Measurements from ENCODE around the gene KRTAP10-2. TPM values are rescaled to one million over a fixed set of nuclear protein-coding genes. Genes with fewer than 3 reads are reported as not detected.

The KRTAP10-2 gene
- total RNA-seq, 1 experiment from 2014 or later: not detected

DNA sequence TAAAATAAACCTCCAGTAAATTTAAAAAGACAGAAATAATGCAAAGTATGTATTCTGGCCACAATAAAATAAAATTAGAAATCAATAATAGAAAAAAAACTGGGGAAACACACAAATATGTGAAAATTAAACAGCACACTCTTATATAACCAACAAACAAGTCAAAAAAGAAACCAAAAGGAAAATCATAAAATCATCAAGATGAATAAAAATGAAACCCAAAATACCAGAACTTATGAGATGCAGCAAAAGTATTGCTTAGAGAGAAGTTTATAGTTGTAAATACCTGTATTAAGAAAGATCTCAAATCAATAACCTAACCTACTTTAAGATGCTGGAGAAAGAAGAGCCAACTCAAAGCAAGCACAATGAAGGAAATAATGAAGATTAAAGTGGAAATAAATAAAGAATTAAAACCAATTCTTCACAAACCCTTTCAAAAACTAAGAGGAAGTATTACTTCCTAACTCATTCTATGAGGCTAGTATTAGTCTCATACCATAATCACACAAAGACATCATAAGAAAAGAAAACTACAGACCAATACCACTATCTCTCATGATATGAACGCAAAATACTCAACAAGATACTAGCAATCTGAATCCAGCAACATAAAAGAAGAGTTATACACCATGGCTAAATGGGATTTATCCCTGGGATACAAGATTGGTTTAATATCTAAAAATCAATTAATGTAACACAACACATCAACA lies 13.7 kb upstream of the KRTAP10-2 start:
- Histone ChIP-seq H3K9ac (ENCODE audit: low read length) (no peak overlapping the region), H3K4me2 (ENCODE audit: low read length) (no peak overlapping the region), H3K9me2 (ENCODE audit: insufficient read depth) (no peaks in the 10 kb centered on the region), H2AFZ (ENCODE audit: low read depth, low read length, poor library complexity, severe bottlenecking) (no peak overlapping the region), H3K4me3 (replicated peaks in 1 of 2; ENCODE audit: low read depth in 1 of 2, low read length in 2 of 2) (no peak overlapping the region), H3K9me3 (ENCODE audit: control insufficient read depth in 1 of 2, insufficient read depth in 1 of 2, low read depth in 1 of 2, low read length in 2 of 2) (no peaks in the 10 kb centered on the region), H3K79me2 (ENCODE audit: insufficient read depth, low read length) (no peaks in the 10 kb centered on the region), H4K20me1 (ENCODE audit: insufficient read depth) (no peaks in the 10 kb centered on the region), H3K27me3 (ENCODE audit: insufficient read depth, low read length) (no peaks in the 10 kb centered on the region; the same call in 1 of the 2 replicates), H3K4me1 (ENCODE audit: control insufficient read depth in 1 of 2, insufficient read depth in 2 of 2, low read length in 2 of 2) (no peaks in the 10 kb centered on the region), H3K36me3 (ENCODE audit: control insufficient read depth in 1 of 2, insufficient read depth in 2 of 2, low read length in 2 of 2) (no peaks in the 10 kb centered on the region), H3K27ac (ENCODE audit: low read depth, low read length) (no peak overlapping the region)
- no peak for ATAC-seq
- ChIA-PET RAD21 (ENCODE audit: low non-redundant PET in 1 of 2, low total read pairs in 2 of 2, uncharacterized antibody in 2 of 2, unreplicated experiment in 2 of 2) (no interaction called here), CTCF (no interaction called here), POLR2A (no interaction called here)
- intact Hi-C loops (cut with micrococcal nuclease): loop anchor here (10.0 kb wide), 1 partner anchor 110 kb away; no protein-coding TSS in a partner anchor
- DNase-seq (ENCODE audit: low read depth, low spot score): no peak
- BruUV-seq (replicated peaks): no TSS peak
- TF ChIP-seq EZH2 (IDR thresholded peaks at IDR 0.05) (no peak), SIN3A (IDR thresholded peaks at IDR 0.05; ENCODE audit: low read depth) (no peak), EGR1 (IDR thresholded peaks at IDR 0.05; ENCODE audit: low read depth) (no peak), YY1 (IDR thresholded peaks at IDR 0.05; ENCODE audit: extremely low read depth, insufficient replicate concordance, low read depth, low read length) (no peak), ELF1 (IDR thresholded peaks at IDR 0.05; ENCODE audit: borderline replicate concordance, low read depth) (no peak), TCF7L2 (IDR thresholded peaks at IDR 0.05; ENCODE audit: borderline replicate concordance, extremely low read depth, insufficient read depth, insufficient read length) (no peak), ZBTB33 (IDR thresholded peaks at IDR 0.05; ENCODE audit: extremely low read depth, insufficient replicate concordance, low read length) (no peak), MAX (IDR thresholded peaks at IDR 0.05) (no peak), CEBPB (IDR thresholded peaks at IDR 0.05; ENCODE audit: low read depth) (no peak), JUND (IDR thresholded peaks at IDR 0.05) (no peak), ZNF274 (IDR thresholded peaks at IDR 0.05; ENCODE audit: low read depth, low read length) (no peak), CBX3 (IDR thresholded peaks at IDR 0.05; ENCODE audit: low read depth) (no peak)
- TF ChIP-seq, protein P1, sequence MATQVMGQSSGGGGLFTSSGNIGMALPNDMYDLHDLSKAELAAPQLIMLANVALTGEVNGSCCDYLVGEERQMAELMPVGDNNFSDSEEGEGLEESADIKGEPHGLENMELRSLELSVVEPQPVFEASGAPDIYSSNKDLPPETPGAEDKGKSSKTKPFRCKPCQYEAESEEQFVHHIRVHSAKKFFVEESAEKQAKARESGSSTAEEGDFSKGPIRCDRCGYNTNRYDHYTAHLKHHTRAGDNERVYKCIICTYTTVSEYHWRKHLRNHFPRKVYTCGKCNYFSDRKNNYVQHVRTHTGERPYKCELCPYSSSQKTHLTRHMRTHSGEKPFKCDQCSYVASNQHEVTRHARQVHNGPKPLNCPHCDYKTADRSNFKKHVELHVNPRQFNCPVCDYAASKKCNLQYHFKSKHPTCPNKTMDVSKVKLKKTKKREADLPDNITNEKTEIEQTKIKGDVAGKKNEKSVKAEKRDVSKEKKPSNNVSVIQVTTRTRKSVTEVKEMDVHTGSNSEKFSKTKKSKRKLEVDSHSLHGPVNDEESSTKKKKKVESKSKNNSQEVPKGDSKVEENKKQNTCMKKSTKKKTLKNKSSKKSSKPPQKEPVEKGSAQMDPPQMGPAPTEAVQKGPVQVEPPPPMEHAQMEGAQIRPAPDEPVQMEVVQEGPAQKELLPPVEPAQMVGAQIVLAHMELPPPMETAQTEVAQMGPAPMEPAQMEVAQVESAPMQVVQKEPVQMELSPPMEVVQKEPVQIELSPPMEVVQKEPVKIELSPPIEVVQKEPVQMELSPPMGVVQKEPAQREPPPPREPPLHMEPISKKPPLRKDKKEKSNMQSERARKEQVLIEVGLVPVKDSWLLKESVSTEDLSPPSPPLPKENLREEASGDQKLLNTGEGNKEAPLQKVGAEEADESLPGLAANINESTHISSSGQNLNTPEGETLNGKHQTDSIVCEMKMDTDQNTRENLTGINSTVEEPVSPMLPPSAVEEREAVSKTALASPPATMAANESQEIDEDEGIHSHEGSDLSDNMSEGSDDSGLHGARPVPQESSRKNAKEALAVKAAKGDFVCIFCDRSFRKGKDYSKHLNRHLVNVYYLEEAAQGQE (IDR thresholded peaks at IDR 0.05; ENCODE audit: low read depth): no peak
- TF ChIP-seq, protein P2, sequence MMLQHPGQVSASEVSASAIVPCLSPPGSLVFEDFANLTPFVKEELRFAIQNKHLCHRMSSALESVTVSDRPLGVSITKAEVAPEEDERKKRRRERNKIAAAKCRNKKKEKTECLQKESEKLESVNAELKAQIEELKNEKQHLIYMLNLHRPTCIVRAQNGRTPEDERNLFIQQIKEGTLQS (IDR thresholded peaks at IDR 0.05): no peak

Data from HCT116 (cell line).